ENCODE data around the gene ST8SIA5. TPM values are rescaled to one million over a fixed set of nuclear protein-coding genes. Genes with fewer than 3 reads are reported as not detected.

Gene ST8SIA5
- total and polyA plus RNA-seq, 9 of the 15 experiments (the other 6 are each of a cell fraction or from before 2014, with no cell fraction given) = 0.03 to 0.33 (median 0.06) TPM; not detected in 5

DNA sequence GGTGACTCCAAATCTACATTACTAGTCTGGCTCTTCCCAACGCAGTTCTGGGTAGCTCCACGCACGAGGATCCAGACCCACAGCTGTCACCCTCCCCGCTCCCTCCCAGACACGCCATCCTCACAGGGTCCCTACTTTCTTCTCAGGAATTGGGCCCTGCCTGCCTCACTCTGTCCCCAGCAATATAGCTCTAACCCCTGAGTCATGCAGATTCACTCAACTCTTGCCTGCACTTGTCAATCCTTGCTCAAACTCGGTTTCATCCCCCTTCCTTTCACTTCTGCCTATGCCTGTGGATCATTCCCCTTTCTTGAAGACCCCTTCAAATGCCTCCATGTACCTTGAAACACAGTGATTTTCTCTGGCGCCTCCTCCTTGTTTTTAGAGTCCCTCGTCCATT, 5.0 kb downstream of the ST8SIA5 start (continued):
- TF ChIP-seq, protein P1, sequence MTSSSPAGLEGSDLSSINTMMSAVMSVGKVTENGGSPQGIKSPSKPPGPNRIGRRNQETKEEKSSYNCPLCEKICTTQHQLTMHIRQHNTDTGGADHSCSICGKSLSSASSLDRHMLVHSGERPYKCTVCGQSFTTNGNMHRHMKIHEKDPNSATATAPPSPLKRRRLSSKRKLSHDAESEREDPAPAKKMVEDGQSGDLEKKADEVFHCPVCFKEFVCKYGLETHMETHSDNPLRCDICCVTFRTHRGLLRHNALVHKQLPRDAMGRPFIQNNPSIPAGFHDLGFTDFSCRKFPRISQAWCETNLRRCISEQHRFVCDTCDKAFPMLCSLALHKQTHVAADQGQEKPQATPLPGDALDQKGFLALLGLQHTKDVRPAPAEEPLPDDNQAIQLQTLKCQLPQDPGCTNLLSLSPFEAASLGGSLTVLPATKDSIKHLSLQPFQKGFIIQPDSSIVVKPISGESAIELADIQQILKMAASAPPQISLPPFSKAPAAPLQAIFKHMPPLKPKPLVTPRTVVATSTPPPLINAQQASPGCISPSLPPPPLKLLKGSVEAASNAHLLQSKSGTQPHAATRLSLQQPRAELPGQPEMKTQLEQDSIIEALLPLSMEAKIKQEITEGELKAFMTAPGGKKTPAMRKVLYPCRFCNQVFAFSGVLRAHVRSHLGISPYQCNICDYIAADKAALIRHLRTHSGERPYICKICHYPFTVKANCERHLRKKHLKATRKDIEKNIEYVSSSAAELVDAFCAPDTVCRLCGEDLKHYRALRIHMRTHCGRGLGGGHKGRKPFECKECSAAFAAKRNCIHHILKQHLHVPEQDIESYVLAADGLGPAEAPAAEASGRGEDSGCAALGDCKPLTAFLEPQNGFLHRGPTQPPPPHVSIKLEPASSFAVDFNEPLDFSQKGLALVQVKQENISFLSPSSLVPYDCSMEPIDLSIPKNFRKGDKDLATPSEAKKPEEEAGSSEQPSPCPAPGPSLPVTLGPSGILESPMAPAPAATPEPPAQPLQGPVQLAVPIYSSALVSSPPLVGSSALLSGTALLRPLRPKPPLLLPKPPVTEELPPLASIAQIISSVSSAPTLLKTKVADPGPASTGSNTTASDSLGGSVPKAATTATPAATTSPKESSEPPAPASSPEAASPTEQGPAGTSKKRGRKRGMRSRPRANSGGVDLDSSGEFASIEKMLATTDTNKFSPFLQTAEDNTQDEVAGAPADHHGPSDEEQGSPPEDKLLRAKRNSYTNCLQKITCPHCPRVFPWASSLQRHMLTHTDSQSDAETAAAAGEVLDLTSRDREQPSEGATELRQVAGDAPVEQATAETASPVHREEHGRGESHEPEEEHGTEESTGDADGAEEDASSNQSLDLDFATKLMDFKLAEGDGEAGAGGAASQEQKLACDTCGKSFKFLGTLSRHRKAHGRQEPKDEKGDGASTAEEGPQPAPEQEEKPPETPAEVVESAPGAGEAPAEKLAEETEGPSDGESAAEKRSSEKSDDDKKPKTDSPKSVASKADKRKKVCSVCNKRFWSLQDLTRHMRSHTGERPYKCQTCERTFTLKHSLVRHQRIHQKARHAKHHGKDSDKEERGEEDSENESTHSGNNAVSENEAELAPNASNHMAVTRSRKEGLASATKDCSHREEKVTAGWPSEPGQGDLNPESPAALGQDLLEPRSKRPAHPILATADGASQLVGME (CRISPR knock-in tag; IDR thresholded peaks at IDR 0.05) = no peak

DNA sequence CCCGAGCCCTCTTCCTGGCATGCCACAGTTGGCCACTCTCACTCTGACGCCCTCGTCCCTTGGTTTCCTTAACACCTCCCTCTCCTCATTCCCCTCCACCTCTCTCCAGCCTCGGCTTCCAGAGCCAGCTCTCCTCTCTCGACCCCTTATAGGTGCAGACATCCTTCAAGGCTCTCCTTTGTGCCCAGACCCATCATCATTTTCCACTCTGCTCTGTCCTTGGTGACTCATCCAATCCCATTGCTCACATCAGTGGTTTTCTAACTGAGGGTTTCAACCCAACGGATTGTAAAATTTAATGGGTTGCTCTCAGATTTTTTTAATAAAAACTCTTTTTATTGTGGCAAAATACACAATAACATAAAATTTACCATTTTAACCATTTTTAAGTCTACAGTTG, 6.2 kb downstream of the ST8SIA5 start:
- 0% methylated on average over 6 of the region's 6 CpGs for WGBS (ENCODE audit: insufficient coverage, low coverage, missing lambda C conversion rate)
- Histone ChIP-seq H3K4me1 (replicated peaks in 1 of 2; ENCODE audit: control insufficient read depth in 2 of 2, insufficient read depth in 2 of 2, low read length in 2 of 2) (no peaks in the 10 kb centered on the region), H3K9ac (ENCODE audit: insufficient read depth in 1 of 2, low read depth in 2 of 2, low read length in 2 of 2) (no peak overlapping the region), H3K9me3 (replicated peaks; ENCODE audit: control insufficient read depth, insufficient read depth, low read depth, low read length) (no peaks in the 10 kb centered on the region), H3K4me3 (no peak overlapping the region), H3K36me3 (ENCODE audit: control insufficient read depth, insufficient read depth, low read length) (no peaks in the 10 kb centered on the region), H3K4me2 (ENCODE audit: insufficient read depth, low read length) (no peak overlapping the region), H4K20me1 (replicated peaks; ENCODE audit: control insufficient read depth, insufficient read depth, low read length) (no peaks in the 10 kb centered on the region), H2AFZ (ENCODE audit: low read depth, low read length) (no peak overlapping the region), H3K79me2 (ENCODE audit: control insufficient read depth, insufficient read depth, low read length) (no peaks in the 10 kb centered on the region), H3K27ac (ENCODE audit: extremely low read depth, low read depth, low read length) (no peak overlapping the region), H3K9me1 (ENCODE audit: control insufficient read depth, insufficient read depth, low read length) (no peaks in the 10 kb centered on the region), H3K27me3 (ENCODE audit: control insufficient read depth in 2 of 2, insufficient read depth in 2 of 2, low read length in 2 of 2) (peaks cover 2 to 9% of the 10 kb centered on the region in 2 experiments; a peak in 2 of 5 replicates)
- no peak for DNase-seq (ENCODE audit: extremely low read depth in 1 of 4, low spot score in 3 of 4)
- intact Hi-C loops (cut with micrococcal nuclease) (no loop called here), in situ Hi-C loops (cut with MboI) (no loop called here)
- CTCF ChIA-PET (ENCODE audit: low intra/inter-chr PET ratio) = no interaction called here
- FAIRE-seq = no peak
- BruUV-seq (replicated peaks) = no TSS peak
- POLR2A ChIA-PET = no interaction called here
- ATAC-seq = no peak
- TF ChIP-seq, protein P2, sequence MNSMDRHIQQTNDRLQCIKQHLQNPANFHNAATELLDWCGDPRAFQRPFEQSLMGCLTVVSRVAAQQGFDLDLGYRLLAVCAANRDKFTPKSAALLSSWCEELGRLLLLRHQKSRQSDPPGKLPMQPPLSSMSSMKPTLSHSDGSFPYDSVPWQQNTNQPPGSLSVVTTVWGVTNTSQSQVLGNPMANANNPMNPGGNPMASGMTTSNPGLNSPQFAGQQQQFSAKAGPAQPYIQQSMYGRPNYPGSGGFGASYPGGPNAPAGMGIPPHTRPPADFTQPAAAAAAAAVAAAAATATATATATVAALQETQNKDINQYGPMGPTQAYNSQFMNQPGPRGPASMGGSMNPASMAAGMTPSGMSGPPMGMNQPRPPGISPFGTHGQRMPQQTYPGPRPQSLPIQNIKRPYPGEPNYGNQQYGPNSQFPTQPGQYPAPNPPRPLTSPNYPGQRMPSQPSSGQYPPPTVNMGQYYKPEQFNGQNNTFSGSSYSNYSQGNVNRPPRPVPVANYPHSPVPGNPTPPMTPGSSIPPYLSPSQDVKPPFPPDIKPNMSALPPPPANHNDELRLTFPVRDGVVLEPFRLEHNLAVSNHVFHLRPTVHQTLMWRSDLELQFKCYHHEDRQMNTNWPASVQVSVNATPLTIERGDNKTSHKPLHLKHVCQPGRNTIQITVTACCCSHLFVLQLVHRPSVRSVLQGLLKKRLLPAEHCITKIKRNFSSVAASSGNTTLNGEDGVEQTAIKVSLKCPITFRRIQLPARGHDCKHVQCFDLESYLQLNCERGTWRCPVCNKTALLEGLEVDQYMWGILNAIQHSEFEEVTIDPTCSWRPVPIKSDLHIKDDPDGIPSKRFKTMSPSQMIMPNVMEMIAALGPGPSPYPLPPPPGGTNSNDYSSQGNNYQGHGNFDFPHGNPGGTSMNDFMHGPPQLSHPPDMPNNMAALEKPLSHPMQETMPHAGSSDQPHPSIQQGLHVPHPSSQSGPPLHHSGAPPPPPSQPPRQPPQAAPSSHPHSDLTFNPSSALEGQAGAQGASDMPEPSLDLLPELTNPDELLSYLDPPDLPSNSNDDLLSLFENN (IDR thresholded peaks at IDR 0.05; ENCODE audit: low read depth in 2 of 2, low read length in 2 of 2) = no peak
- TF ChIP-seq TARDBP (IDR thresholded peaks at IDR 0.05) (no peak), MYNN (IDR thresholded peaks at IDR 0.05) (no peak), MYNN (CRISPR knock-in tag; IDR thresholded peaks at IDR 0.05) (no peak), KAT8 (IDR thresholded peaks at IDR 0.05; ENCODE audit: low read depth) (no peak), PRMT5 (CRISPR knock-in tag; IDR thresholded peaks at IDR 0.05) (no peak)
- TF ChIP-seq, protein P3, sequence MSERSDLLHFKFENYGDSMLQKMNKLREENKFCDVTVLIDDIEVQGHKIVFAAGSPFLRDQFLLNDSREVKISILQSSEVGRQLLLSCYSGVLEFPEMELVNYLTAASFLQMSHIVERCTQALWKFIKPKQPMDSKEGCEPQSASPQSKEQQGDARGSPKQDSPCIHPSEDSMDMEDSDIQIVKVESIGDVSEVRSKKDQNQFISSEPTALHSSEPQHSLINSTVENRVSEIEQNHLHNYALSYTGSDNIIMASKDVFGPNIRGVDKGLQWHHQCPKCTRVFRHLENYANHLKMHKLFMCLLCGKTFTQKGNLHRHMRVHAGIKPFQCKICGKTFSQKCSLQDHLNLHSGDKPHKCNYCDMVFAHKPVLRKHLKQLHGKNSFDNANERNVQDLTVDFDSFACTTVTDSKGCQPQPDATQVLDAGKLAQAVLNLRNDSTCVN (CRISPR knock-in tag; IDR thresholded peaks at IDR 0.05) = no peak
- TF ChIP-seq, protein P4, sequence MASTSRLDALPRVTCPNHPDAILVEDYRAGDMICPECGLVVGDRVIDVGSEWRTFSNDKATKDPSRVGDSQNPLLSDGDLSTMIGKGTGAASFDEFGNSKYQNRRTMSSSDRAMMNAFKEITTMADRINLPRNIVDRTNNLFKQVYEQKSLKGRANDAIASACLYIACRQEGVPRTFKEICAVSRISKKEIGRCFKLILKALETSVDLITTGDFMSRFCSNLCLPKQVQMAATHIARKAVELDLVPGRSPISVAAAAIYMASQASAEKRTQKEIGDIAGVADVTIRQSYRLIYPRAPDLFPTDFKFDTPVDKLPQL (IDR thresholded peaks at IDR 0.05; ENCODE audit: extremely low read depth, insufficient read length) = no peak
